Body of pancreas (tissue), 4 donors: ENCODE results near the gene SETBP1.

Source experiments
- POLR2A ChIP-seq, 3 donors: fragments of 450-650 bp; IDR thresholded peaks; one replicate each; pipeline ENCODE4 v1.6.1; 2016; ENCODE audit warnings: antibody characterized with exemption in 3 of 3, mild to moderate bottlenecking in 2 of 3
- TF ChIP-seq, protein P1 (sequence below), 7 experiments: fragments of 450-650 bp in 4 of 7; fragments of 200-600 bp in 3 of 7; sonication (generic) in 3 of 7; IDR thresholded peaks; one replicate each; pipeline ENCODE4 v1.5.1; 2016 to 2019; ENCODE audit warnings: antibody characterized with exemption in 7 of 7

GRCh38 chr18:44958455-44958854, 277.8 kb downstream of the SETBP1 start:
- TF ChIP-seq, protein P1, sequence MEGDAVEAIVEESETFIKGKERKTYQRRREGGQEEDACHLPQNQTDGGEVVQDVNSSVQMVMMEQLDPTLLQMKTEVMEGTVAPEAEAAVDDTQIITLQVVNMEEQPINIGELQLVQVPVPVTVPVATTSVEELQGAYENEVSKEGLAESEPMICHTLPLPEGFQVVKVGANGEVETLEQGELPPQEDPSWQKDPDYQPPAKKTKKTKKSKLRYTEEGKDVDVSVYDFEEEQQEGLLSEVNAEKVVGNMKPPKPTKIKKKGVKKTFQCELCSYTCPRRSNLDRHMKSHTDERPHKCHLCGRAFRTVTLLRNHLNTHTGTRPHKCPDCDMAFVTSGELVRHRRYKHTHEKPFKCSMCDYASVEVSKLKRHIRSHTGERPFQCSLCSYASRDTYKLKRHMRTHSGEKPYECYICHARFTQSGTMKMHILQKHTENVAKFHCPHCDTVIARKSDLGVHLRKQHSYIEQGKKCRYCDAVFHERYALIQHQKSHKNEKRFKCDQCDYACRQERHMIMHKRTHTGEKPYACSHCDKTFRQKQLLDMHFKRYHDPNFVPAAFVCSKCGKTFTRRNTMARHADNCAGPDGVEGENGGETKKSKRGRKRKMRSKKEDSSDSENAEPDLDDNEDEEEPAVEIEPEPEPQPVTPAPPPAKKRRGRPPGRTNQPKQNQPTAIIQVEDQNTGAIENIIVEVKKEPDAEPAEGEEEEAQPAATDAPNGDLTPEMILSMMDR (IDR thresholded peaks at IDR 0.05): no peak
- TF ChIP-seq POLR2A (IDR thresholded peaks at IDR 0.05): no peak
